Endothelial cell of umbilical vein (primary cell): ENCODE measurements around the gene RASGEF1C. TPM values are rescaled to one million over a fixed set of nuclear protein-coding genes. Genes with fewer than 3 reads are reported as not detected.

ENCODE experiments used
- BruUV-seq: library from RNA; stranded (reverse); fragments of 400-500 nt; replicated peaks from 2 replicates; lab custom pipeline; 2021; lab: Mats Ljungman, UMichigan
- CTCF ChIA-PET: fragments of 300-600, 350-600 bp; sonication (Branson Sonifier 250); formaldehyde crosslinking; loops from one replicate; lab custom pipeline; 2021; ENCODE audit warnings: antibody characterized with exemption, inconsistent platforms; lab: Charles Lee
- POLR2A ChIA-PET: fragments of 300-600, 350-600 bp; sonication (Branson Sonifier 250); formaldehyde crosslinking; loops from one replicate; lab custom pipeline; 2021; ENCODE audit warnings: antibody characterized with exemption, inconsistent platforms; lab: Charles Lee
- DNase-seq: peaks from one replicate; pipeline ENCODE4 v3.0.0-alpha.2; 2011; ENCODE audit warnings: low read depth, low spot score
- FAIRE-seq: peaks from 2 replicates; lab custom pipeline; 2011; peaks lifted over from hg19 to GRCh38; lab: Jason Lieb, UNC
- H2AFZ ChIP-seq: 2 replicates; pipeline ENCODE4 v1.6.0; 2012; ENCODE audit warnings: low read depth, low read length, control low read depth, inconsistent platforms
- H3K27ac ChIP-seq: 2 replicates; pipeline ENCODE4 v1.5.1; 2011; ENCODE audit warnings: low read depth, mild to moderate bottlenecking, control low read depth, low read length, moderate library complexity; ENCODE audit not compliant: insufficient read depth
- H3K27me3 ChIP-seq, 2 experiments: 2 replicates each; pipeline versions ENCODE4 v1.6.0 to v1.6.1; 2011; ENCODE audit warnings: low read length in 2 of 2, mixed read lengths in 1 of 2; ENCODE audit not compliant: control insufficient read depth in 2 of 2, insufficient read depth in 2 of 2
- H3K36me3 ChIP-seq, 2 experiments: 2 replicates in 1 of 2; 3 replicates in 1 of 2; pipeline ENCODE4 v1.5.1; 2011; ENCODE audit warnings: low read length in 2 of 2, mild to moderate bottlenecking in 1 of 2, moderate library complexity in 1 of 2; ENCODE audit not compliant: control insufficient read depth in 2 of 2, insufficient read depth in 2 of 2; ENCODE audit errors: extremely low read depth in 1 of 2
- H3K4me1 ChIP-seq: 3 replicates; pipeline ENCODE4 v1.5.1; 2011; ENCODE audit warnings: mild to moderate bottlenecking, low read length; ENCODE audit not compliant: control insufficient read depth, insufficient read depth; ENCODE audit errors: extremely low read depth
- H3K4me2 ChIP-seq: 2 replicates; pipeline ENCODE4 v1.6.1; 2011; ENCODE audit warnings: low read length, control low read depth, mixed read lengths; ENCODE audit not compliant: insufficient read depth
- H3K4me3 ChIP-seq, 3 experiments: fragments of 200-600 bp in 1 of 3; sonication (generic), shearing (Covaris generic) in 1 of 3; replicated peaks in 1 of 3; 2 replicates each; pipeline ENCODE4 v1.5.1; 2011 to 2016; ENCODE audit warnings: control low read depth in 3 of 3, low read length in 3 of 3, mild to moderate bottlenecking in 2 of 3, inconsistent platforms in 1 of 3, low read depth in 1 of 3, moderate library complexity in 1 of 3; ENCODE audit not compliant: insufficient read depth in 1 of 3
- H3K79me2 ChIP-seq: 2 replicates; pipeline ENCODE4 v1.6.0; 2012; ENCODE audit warnings: low read length, inconsistent platforms; ENCODE audit not compliant: control insufficient read depth, insufficient read depth
- H3K9ac ChIP-seq: replicated peaks from 2 replicates; pipeline ENCODE3; 2011; ENCODE audit warnings: low read length, control low read depth; ENCODE audit not compliant: insufficient read depth; ENCODE audit errors: extremely low read depth
- H3K9me1 ChIP-seq: replicated peaks from 3 replicates; pipeline ENCODE4 v1.6.0; 2011; ENCODE audit warnings: mild to moderate bottlenecking, low read length; ENCODE audit not compliant: control insufficient read depth, insufficient read depth; ENCODE audit errors: extremely low read depth
- H3K9me3 ChIP-seq: replicated peaks from 2 replicates; pipeline ENCODE4 v1.5.1; 2012; ENCODE audit warnings: low read length, inconsistent platforms; ENCODE audit not compliant: control insufficient read depth, insufficient read depth
- H4K20me1 ChIP-seq: replicated peaks from 2 replicates; pipeline ENCODE3; 2011; ENCODE audit warnings: mild to moderate bottlenecking, low read length; ENCODE audit not compliant: control insufficient read depth, insufficient read depth; ENCODE audit errors: extremely low read depth
- EZH2 ChIP-seq: IDR thresholded peaks from 2 replicates; pipeline ENCODE4 v1.6.1; 2012; ENCODE audit warnings: borderline replicate concordance, low read depth, mild to moderate bottlenecking, moderate library complexity, low read length, inconsistent platforms; ENCODE audit not compliant: severe bottlenecking
- FOS ChIP-seq: IDR thresholded peaks from 2 replicates; pipeline ENCODE4 v1.6.1; 2011; ENCODE audit warnings: mild to moderate bottlenecking, low read length, moderate library complexity, borderline replicate concordance; ENCODE audit not compliant: insufficient read depth
- GATA2 ChIP-seq: IDR thresholded peaks from 2 replicates; pipeline ENCODE4 v1.7.0; 2011; ENCODE audit warnings: low read depth, mild to moderate bottlenecking, moderate library complexity, mixed read lengths, low read length; ENCODE audit not compliant: insufficient read length, insufficient read depth
- JUN ChIP-seq: IDR thresholded peaks from 2 replicates; pipeline ENCODE4 v1.6.1; 2011; ENCODE audit warnings: borderline replicate concordance, low read depth; ENCODE audit not compliant: insufficient read length, insufficient read depth
- MYC ChIP-seq: IDR thresholded peaks from one replicate; pipeline ENCODE4 v1.6.1; 2011; ENCODE audit warnings: mild to moderate bottlenecking, low read depth, low read length
- POLR2A ChIP-seq: IDR thresholded peaks from 2 replicates; pipeline ENCODE4 v1.6.1; 2012; ENCODE audit warnings: low read depth, mild to moderate bottlenecking, control low read depth, low read length
- POLR2AphosphoS5 ChIP-seq: IDR thresholded peaks from 2 replicates; pipeline ENCODE4 v1.6.1; 2012; ENCODE audit warnings: low read depth, mild to moderate bottlenecking, control low read depth, low read length, moderate library complexity; ENCODE audit not compliant: insufficient read depth
- dilution Hi-C: fragments of 300-500 bp; cut with MboI; formaldehyde crosslinking; loops from one replicate; pipeline ENCODE4 v1.15.0; 2019; ENCODE audit warnings: low sequenced_read_pairs; ENCODE audit not compliant: extremely low pct_ligation_motif_present
- intact Hi-C: fragments of 100-400 bp; cut with micrococcal nuclease; formaldehyde crosslinking; loops from one replicate; pipeline ENCODE4 v1.10.0; 2022
- polyA plus RNA-seq, 4 experiments: library from polyadenylated mRNA; depleted of rRNA in 3 of 4; stranded (reverse) in 3 of 4; unstranded in 1 of 4; fragments of >200 nt; gene quantifications; 2 replicates each; pipeline versions ENCODE4 v1.2.1 to v1.2.3, GENCODE V29; 2011 to 2012; ENCODE audit warnings: missing spikeins in 1 of 4
- total RNA-seq: library from RNA; stranded (reverse); gene quantifications from 2 replicates; pipeline ENCODE4 v1.2.3, GENCODE V29; 2021
- TF ChIP-seq, protein P1 (sequence below): IDR thresholded peaks from 2 replicates; pipeline ENCODE4 v1.6.1; 2011; ENCODE audit not compliant: insufficient read depth, insufficient read length
- TF ChIP-seq, protein P2 (sequence below), 2 donors: IDR thresholded peaks; 1 replicate in 1 of 2; 2 replicates in 1 of 2; pipeline ENCODE4 v1.5.1; 2011; ENCODE audit warnings: low read length in 2 of 2, mild to moderate bottlenecking in 2 of 2, moderate library complexity in 2 of 2, control low read depth in 1 of 2, inconsistent platforms in 1 of 2, low read depth in 1 of 2; ENCODE audit not compliant: insufficient read depth in 1 of 2; ENCODE audit errors: extremely low read depth in 1 of 2

The RASGEF1C gene
- total and polyA plus RNA-seq, 2 donors (not counting 3 experiments of a cell fraction or from before 2014, with no cell fraction given): not detected

- no peak overlapping the region for H3K4me2 ChIP-seq
- dilution Hi-C loops: no loop called here
- CTCF ChIA-PET: no interaction called here
- TF ChIP-seq, protein P1, sequence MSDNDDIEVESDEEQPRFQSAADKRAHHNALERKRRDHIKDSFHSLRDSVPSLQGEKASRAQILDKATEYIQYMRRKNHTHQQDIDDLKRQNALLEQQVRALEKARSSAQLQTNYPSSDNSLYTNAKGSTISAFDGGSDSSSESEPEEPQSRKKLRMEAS: no peak
- no peak for TF ChIP-seq POLR2A
- TF ChIP-seq JUN: no peak
- no peak for TF ChIP-seq MYC
- TF ChIP-seq, protein P2, sequence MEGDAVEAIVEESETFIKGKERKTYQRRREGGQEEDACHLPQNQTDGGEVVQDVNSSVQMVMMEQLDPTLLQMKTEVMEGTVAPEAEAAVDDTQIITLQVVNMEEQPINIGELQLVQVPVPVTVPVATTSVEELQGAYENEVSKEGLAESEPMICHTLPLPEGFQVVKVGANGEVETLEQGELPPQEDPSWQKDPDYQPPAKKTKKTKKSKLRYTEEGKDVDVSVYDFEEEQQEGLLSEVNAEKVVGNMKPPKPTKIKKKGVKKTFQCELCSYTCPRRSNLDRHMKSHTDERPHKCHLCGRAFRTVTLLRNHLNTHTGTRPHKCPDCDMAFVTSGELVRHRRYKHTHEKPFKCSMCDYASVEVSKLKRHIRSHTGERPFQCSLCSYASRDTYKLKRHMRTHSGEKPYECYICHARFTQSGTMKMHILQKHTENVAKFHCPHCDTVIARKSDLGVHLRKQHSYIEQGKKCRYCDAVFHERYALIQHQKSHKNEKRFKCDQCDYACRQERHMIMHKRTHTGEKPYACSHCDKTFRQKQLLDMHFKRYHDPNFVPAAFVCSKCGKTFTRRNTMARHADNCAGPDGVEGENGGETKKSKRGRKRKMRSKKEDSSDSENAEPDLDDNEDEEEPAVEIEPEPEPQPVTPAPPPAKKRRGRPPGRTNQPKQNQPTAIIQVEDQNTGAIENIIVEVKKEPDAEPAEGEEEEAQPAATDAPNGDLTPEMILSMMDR (IDR thresholded peaks at IDR 0.05; ENCODE audit: extremely low read depth in 1 of 2, insufficient read depth in 1 of 2, low read depth in 1 of 2, low read length in 2 of 2): no peak
- no peak for TF ChIP-seq GATA2
- no peak for TF ChIP-seq EZH2
- TF ChIP-seq FOS: no peak
- no peak for TF ChIP-seq POLR2AphosphoS5
- POLR2A ChIA-PET: no interaction called here
- BruUV-seq: no TSS peak
- no peaks in the 10 kb centered on the region for H4K20me1 ChIP-seq
- H3K27ac ChIP-seq: no peak overlapping the region
- H2AFZ ChIP-seq: no peak overlapping the region
- FAIRE-seq: no peak
- no peaks in the 10 kb centered on the region for H3K36me3 ChIP-seq
- intact Hi-C loops: no loop called here
- H3K9me1 ChIP-seq: no peaks in the 10 kb centered on the region
- DNase-seq: no peak
- no peak overlapping the region for H3K9ac ChIP-seq
- H3K79me2 ChIP-seq: no peaks in the 10 kb centered on the region
- no peaks in the 10 kb centered on the region for H3K4me1 ChIP-seq
- H3K9me3 ChIP-seq: no peaks in the 10 kb centered on the region
- H3K4me3 ChIP-seq: no peak overlapping the region
- no peaks in the 10 kb centered on the region for H3K27me3 ChIP-seq
Observed at GRCh38 chr5:180141068-180141660, 67.8 kb downstream of the RASGEF1C start.
